GM12801 (cell line): ENCODE results near the gene PFKFB4.

Experiments used
- TF ChIP-seq, protein P1 (sequence below): IDR thresholded peaks from one replicate; pipeline ENCODE4 v1.5.1; 2011; ENCODE audit warnings: control low read depth; ENCODE audit not compliant: insufficient read length; ENCODE audit errors: extremely low read depth

Gene PFKFB4

DNA sequence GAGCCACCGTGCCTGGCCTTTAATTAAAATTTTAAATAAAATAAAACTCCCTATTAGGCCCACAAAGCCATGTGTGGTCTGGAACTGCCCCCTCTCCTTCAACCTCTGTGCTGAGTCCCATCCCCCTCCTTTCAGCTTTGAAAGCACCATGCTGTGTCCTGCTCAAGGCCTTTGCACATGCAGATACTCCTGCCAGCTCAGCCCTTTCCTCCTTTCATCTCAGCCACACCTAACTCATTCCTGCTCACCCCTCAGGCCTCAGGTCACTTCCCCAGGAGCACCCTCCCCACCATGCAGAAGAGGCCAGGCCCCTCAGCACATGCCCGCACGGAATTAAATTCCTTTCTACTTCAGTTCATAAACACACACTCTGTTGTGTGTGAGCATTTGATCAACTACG lies 82.0 kb downstream of the PFKFB4 start:
- TF ChIP-seq, protein P1, sequence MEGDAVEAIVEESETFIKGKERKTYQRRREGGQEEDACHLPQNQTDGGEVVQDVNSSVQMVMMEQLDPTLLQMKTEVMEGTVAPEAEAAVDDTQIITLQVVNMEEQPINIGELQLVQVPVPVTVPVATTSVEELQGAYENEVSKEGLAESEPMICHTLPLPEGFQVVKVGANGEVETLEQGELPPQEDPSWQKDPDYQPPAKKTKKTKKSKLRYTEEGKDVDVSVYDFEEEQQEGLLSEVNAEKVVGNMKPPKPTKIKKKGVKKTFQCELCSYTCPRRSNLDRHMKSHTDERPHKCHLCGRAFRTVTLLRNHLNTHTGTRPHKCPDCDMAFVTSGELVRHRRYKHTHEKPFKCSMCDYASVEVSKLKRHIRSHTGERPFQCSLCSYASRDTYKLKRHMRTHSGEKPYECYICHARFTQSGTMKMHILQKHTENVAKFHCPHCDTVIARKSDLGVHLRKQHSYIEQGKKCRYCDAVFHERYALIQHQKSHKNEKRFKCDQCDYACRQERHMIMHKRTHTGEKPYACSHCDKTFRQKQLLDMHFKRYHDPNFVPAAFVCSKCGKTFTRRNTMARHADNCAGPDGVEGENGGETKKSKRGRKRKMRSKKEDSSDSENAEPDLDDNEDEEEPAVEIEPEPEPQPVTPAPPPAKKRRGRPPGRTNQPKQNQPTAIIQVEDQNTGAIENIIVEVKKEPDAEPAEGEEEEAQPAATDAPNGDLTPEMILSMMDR, result no peak

DNA sequence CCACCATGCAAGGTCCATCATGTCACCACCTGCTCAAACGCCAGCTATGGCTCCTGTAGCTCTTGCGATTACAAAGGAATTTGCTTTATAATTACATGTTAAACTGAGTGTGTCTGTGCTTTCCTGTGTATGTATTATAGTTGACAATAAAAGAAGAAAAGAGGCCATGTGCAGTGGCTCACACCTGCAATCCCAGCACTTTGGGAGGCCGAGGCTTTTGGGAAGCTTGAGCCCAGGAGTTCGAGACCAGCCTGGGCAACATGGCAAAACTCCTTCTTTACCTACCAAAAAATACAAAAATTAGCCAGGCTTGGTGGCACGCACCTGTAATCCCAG lies 83.0 kb downstream of the PFKFB4 start:
- TF ChIP-seq, protein P1, result no peak

DNA sequence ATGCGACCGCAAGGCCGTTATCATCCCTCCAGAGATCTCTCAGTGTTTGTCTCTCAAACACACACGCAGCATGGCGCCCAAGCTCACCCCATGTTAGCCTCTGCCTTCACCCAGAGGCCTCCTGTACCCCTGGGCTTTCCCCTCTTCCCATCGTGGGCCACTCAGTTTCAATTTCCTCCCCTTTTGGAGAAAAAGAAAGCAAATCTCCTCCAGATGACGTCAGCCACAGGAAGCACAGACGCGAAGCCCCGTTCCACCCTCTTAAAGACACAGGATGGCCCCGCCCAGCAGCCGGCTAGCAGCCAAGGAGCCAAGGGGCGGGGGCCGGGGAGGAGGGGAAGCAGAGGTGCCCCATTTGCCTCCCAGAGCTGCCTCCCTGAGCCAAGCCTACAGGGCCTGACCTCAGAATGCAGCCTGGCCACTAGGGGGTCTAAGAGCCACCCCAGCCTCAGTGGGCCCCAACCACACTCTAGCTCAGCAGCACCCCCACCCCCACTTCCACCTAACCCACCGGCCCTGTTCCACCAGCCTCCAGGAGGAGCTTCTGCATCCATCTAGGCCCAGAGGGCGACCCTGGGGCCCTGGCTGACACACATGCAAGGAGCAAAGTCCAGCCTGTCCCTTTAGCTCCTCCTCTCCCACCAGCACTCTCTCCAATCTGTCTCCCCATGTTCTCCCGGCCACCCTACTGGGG lies 83.5 kb downstream of the PFKFB4 start:
- TF ChIP-seq, protein P1, result no peak

DNA sequence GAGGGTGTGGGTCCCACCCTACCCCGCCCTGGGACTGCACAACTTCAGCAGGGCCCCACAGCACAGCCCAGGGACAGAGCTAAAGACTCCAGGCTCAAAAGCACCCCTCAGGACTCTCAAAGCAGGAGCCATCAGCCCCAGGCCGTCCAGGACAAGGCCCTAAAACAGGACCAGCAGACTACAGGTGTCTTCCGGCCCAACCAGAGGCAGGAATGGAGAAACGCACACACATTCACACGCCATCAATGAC lies 84.0 kb downstream of the PFKFB4 start:
- TF ChIP-seq, protein P1, result no peak

DNA sequence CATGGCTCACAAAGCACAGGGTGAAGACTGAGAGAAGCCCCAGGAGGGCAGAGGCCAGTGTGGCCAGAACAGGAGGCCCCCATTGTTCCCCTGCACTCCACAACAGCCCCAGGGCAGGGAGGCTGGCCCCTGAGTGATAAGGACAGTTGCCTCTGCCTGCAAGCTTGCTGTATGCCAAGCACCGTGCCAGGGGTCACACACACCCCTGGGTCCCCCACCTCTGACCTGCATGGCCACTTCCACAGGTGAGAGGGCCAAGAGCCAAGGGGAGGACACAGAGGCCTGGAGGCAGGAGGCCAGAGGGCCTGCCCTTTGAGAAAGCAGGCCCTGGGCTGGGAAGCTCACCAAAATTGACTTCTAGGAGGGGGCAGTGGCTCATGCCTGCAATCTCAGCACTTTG lies 86.3 kb downstream of the PFKFB4 start:
- TF ChIP-seq, protein P1, result no peak

DNA sequence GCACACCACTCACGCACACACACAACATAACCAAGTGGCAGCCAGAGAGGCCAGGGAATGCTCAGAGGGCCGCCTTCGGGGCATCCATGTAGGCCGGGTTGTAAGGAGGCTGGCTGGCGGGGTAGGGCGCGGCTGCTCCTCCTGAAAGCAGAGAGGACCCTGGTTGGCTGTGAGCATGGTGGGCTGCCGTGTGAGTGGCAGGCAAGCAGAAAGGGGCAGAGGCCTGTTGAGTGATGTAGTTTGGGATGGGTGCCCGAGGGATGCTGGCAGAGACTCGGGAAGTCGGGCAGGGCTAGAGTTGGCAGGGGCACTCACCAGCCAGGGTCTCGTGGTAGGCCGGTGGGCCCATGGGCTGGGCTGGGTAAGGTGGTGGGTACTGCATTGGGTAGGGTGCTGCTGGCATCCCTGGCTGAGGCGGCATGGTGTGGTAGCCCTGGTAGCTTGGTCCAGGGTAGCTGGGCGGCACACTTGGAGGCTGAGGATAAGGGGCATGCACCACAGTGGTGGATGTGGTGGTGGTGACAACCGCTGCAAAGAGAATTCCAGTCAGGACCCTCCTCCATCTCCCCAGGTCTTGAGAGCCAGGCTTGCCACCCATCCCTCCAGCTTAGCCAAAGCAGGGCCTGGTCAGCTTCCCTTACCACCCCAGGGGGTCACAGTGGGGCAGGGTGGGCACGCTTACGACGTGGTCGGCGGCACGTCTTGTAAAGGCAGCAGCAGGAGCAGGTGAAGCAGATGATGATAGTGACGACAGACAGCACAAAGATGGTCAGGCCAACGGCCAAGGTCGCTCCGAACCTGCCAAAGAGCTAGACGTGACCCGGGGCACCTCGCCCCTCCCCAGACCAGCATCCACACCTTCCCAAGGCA lies 87.3 kb downstream of the PFKFB4 start:
- TF ChIP-seq, protein P1, result no peak

DNA sequence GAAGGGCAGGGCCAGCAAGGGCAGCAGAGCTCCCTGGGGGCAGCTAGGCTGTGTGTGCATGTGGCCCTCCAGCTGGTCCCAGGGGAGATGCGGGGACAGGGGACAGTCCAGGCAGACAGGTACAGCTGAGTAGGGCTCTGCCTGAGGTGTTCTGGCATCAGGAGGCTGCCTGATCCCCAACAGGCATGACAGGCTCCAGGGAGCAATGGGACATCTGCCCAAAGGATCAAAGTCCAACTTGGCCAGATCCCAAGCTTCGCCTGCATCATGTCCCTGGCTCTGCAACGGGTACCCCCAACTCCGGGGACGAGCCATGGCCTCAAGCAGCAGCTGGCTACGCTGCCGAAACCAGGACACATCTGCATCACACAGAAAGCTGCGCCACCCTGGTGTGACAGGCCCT lies 88.3 kb downstream of the PFKFB4 start:
- TF ChIP-seq, protein P1, result no peak
